IMR-90 (cell line): Measurements from ENCODE around the gene RBM44. TPM values are rescaled to one million over a fixed set of nuclear protein-coding genes. Genes with fewer than 3 reads are reported as not detected.
A peak's percentile ranks its signal among the peaks of the same experiment; 100 is the strongest.

ENCODE experiments used
- ATAC-seq: fragments of 200-7000 bp; cut with Tn5 transposase; 2 replicates; pipeline ENCODE4 v1.9.1; 2020; ENCODE audit warnings: low read depth, mild to moderate bottlenecking, moderate library complexity
- BruUV-seq: library from RNA; stranded (reverse); fragments of 400-500 nt; replicated peaks from 2 replicates; lab custom pipeline; 2021; lab: Mats Ljungman, UMichigan
- CTCF ChIA-PET: fragments of 300-600 bp; formaldehyde crosslinking; extraction: SDS; loops from one replicate; lab custom pipeline; 2021; ENCODE audit warnings: antibody characterized with exemption; lab: Yijun Ruan, JAX
- POLR2A ChIA-PET: fragments of 300-600 bp; sonication (Branson Sonifier 250); formaldehyde crosslinking; loops from one replicate; lab custom pipeline; 2022; ENCODE audit warnings: antibody characterized with exemption; ENCODE audit not compliant: unreplicated experiment; lab: Charles Lee
- DNase-seq: peaks from one replicate; pipeline ENCODE4 v3.0.0; 2013
- H2AFZ ChIP-seq: replicated peaks from 2 replicates; pipeline ENCODE3; 2013; ENCODE audit warnings: low read length, mild to moderate bottlenecking; ENCODE audit not compliant: poor library complexity
- H2AK5ac ChIP-seq: 2 replicates; pipeline ENCODE4 v1.6.1; 2013; ENCODE audit warnings: low read depth, low read length, inconsistent platforms
- H2AK9ac ChIP-seq: replicated peaks from 2 replicates; pipeline ENCODE3; 2013; ENCODE audit warnings: mild to moderate bottlenecking, low read depth, low read length, moderate library complexity; ENCODE audit not compliant: poor library complexity
- H2BK120ac ChIP-seq: 2 replicates; pipeline ENCODE4 v1.6.1; 2013; ENCODE audit warnings: low read depth, low read length, inconsistent platforms
- H2BK15ac ChIP-seq: 3 replicates; pipeline ENCODE4 v1.6.1; 2013; ENCODE audit warnings: low read depth, low read length, inconsistent platforms
- H2BK20ac ChIP-seq: 2 replicates; pipeline ENCODE4 v1.6.1; 2013; ENCODE audit warnings: low read depth, mild to moderate bottlenecking, inconsistent platforms, low read length, moderate library complexity
- H2BK5ac ChIP-seq: 2 replicates; pipeline ENCODE4 v1.6.1; 2013; ENCODE audit warnings: mild to moderate bottlenecking, low read depth, low read length, inconsistent platforms; ENCODE audit not compliant: poor library complexity, severe bottlenecking
- H3K14ac ChIP-seq: replicated peaks from 2 replicates; pipeline ENCODE4 v1.6.1; 2013; ENCODE audit warnings: low read depth, low read length, inconsistent platforms
- H3K18ac ChIP-seq: 2 replicates; pipeline ENCODE4 v1.6.1; 2013; ENCODE audit warnings: low read depth, low read length, control low read depth
- H3K23ac ChIP-seq: 2 replicates; pipeline ENCODE4 v1.6.1; 2013; ENCODE audit warnings: low read depth, low read length, inconsistent platforms
- H3K27ac ChIP-seq: 2 replicates; pipeline ENCODE4 v1.5.1; 2013; ENCODE audit warnings: mild to moderate bottlenecking, control low read depth, low read length; ENCODE audit not compliant: insufficient read depth
- H3K27me3 ChIP-seq: 2 replicates; pipeline ENCODE4 v1.6.1; 2013; ENCODE audit warnings: low read length; ENCODE audit not compliant: control insufficient read depth, insufficient read depth
- H3K36me3 ChIP-seq: 2 replicates; pipeline ENCODE4 v1.6.1; 2013; ENCODE audit warnings: low read length, mixed read lengths; ENCODE audit not compliant: control insufficient read depth, insufficient read depth
- H3K4ac ChIP-seq: 2 replicates; pipeline ENCODE4 v1.6.1; 2013; ENCODE audit warnings: low read depth, low read length, inconsistent platforms
- H3K4me1 ChIP-seq: 2 replicates; pipeline ENCODE4 v1.6.1; 2013; ENCODE audit warnings: low read length, mixed read lengths; ENCODE audit not compliant: control insufficient read depth, insufficient read depth
- H3K4me2 ChIP-seq: 2 replicates; pipeline ENCODE4 v1.6.1; 2013; ENCODE audit warnings: low read depth, mild to moderate bottlenecking, control low read depth, low read length, moderate library complexity
- H3K4me3 ChIP-seq: 2 replicates; pipeline ENCODE4 v1.5.1; 2013; ENCODE audit warnings: low read depth, mild to moderate bottlenecking, control low read depth, low read length, moderate library complexity; ENCODE audit not compliant: insufficient read depth
- H3K56ac ChIP-seq: 2 replicates; pipeline ENCODE4 v1.6.1; 2013; ENCODE audit warnings: low read length, inconsistent platforms; ENCODE audit not compliant: insufficient read depth; ENCODE audit errors: extremely low read depth
- H3K79me1 ChIP-seq, 2 experiments: 2 replicates each; pipeline ENCODE4 v1.6.1; 2013; ENCODE audit warnings: low read length in 2 of 2, inconsistent platforms in 1 of 2, low read depth in 1 of 2
- H3K9ac ChIP-seq: 2 replicates; pipeline ENCODE4 v1.6.1; 2013; ENCODE audit warnings: low read depth, low read length, control low read depth
- H3K9me1 ChIP-seq: 2 replicates; pipeline ENCODE4 v1.6.1; 2013; ENCODE audit warnings: low read length, inconsistent platforms; ENCODE audit not compliant: insufficient read depth
- H3K9me3 ChIP-seq: 2 replicates; pipeline ENCODE4 v1.6.1; 2013; ENCODE audit warnings: low read length; ENCODE audit not compliant: control insufficient read depth, insufficient read depth
- H4K20me1 ChIP-seq: 2 replicates; pipeline ENCODE4 v1.6.1; 2013; ENCODE audit warnings: low read length, inconsistent platforms; ENCODE audit not compliant: insufficient read depth
- H4K5ac ChIP-seq: 2 replicates; pipeline ENCODE4 v1.6.1; 2013; ENCODE audit warnings: mild to moderate bottlenecking, low read depth, low read length, control low read depth
- H4K8ac ChIP-seq, 2 experiments: 2 replicates each; pipeline ENCODE4 v1.6.1; 2013; ENCODE audit warnings: low read depth in 2 of 2, low read length in 2 of 2, control low read depth in 1 of 2, inconsistent platforms in 1 of 2
- H4K91ac ChIP-seq: 2 replicates; pipeline ENCODE4 v1.6.1; 2013; ENCODE audit warnings: low read depth, low read length, inconsistent platforms; ENCODE audit not compliant: insufficient read depth
- BHLHE40 ChIP-seq: fragments of 150-350 bp; IDR thresholded peaks from 2 replicates; pipeline ENCODE4 v1.6.1; 2016; ENCODE audit warnings: mild to moderate bottlenecking, low read depth, low read length
- CEBPB ChIP-seq: IDR thresholded peaks from 2 replicates; pipeline ENCODE4 v1.6.1; 2012; ENCODE audit warnings: low read depth, low read length, improper control_type of control experiment
- CTCF ChIP-seq: conservative IDR thresholded peaks from 2 replicates; pipeline ENCODE4 v1.5.1; 2012; ENCODE audit warnings: mild to moderate bottlenecking, low read depth, low read length, improper control_type of control experiment
- FOS ChIP-seq: fragments of 150-350 bp; IDR thresholded peaks from 2 replicates; pipeline ENCODE4 v1.6.1; 2016; ENCODE audit warnings: low read depth, low read length
- MAZ ChIP-seq: IDR thresholded peaks from 2 replicates; pipeline ENCODE4 v1.6.1; 2012; ENCODE audit warnings: low read depth, mild to moderate bottlenecking, low read length, improper control_type of control experiment, moderate library complexity, borderline replicate concordance
- NFE2L2 ChIP-seq: fragments of 150-350 bp; IDR thresholded peaks from 2 replicates; pipeline ENCODE4 v1.6.1; 2016; ENCODE audit warnings: low read depth, mild to moderate bottlenecking, low read length
- RAD21 ChIP-seq: IDR thresholded peaks from 2 replicates; pipeline ENCODE4 v1.6.1; 2012; ENCODE audit warnings: low read length, improper control_type of control experiment
- RCOR1 ChIP-seq: IDR thresholded peaks from 2 replicates; pipeline ENCODE4 v1.6.1; 2012; ENCODE audit warnings: mild to moderate bottlenecking, low read length, improper control_type of control experiment; ENCODE audit not compliant: insufficient replicate concordance
- RFX5 ChIP-seq: IDR thresholded peaks from 2 replicates; pipeline ENCODE4 v1.8.0; 2012; ENCODE audit warnings: low read depth, mild to moderate bottlenecking, low read length, moderate library complexity
- USF2 ChIP-seq: fragments of 150-350 bp; IDR thresholded peaks from 2 replicates; pipeline ENCODE4 v1.6.1; 2017; ENCODE audit warnings: mild to moderate bottlenecking, antibody characterized with exemption, low read length, low read depth
- WGBS, 2 experiments: methylation state at CpG; one replicate each; pipeline versions ENCODE4 v1.1.5 to v1.1.7; 2013; ENCODE audit warnings: missing lambda C conversion rate in 2 of 2; ENCODE audit not compliant: insufficient read length in 1 of 2; ENCODE audit errors: extremely low coverage in 2 of 2; 5-methylcytosine and 5-hydroxymethylcytosine counted together
- dilution Hi-C: fragments of 300-500 bp; cut with HindIII; formaldehyde crosslinking; loops from one replicate; pipeline ENCODE4 v1.14.3; 2018; ENCODE audit warnings: low sequenced_read_pairs; ENCODE audit not compliant: unreplicated experiment
- in situ Hi-C: fragments of 300-500 bp; cut with MboI; formaldehyde crosslinking; loops from 3 replicates; pipeline ENCODE4 v1.14.3; 2019; ENCODE audit warnings: low sequenced_read_pairs, inconsistent platforms, mixed read lengths
- intact Hi-C: fragments of 100-400 bp; cut with micrococcal nuclease; formaldehyde crosslinking; loops from 2 replicates; pipeline ENCODE4 v1.10.0; 2022
- polyA plus RNA-seq, 3 experiments: library from polyadenylated mRNA; depleted of rRNA; stranded (reverse); fragments of >200 nt; gene quantifications; 2 replicates each; pipeline ENCODE4 v1.2.3, GENCODE V29; 2012; ENCODE audit warnings: low replicate concordance in 1 of 3
- total RNA-seq: library from RNA; depleted of rRNA; stranded (reverse); fragments of >200 nt; gene quantifications from 2 replicates; pipeline ENCODE4 v1.2.3, GENCODE V29; 2012

The RBM44 gene
- total and polyA plus RNA-seq, 2 of the 4 experiments (the other 2 are of a cell fraction): 0.14 to 0.18 TPM

- Histone ChIP-seq H3K56ac (no peak overlapping the region), H4K5ac (no peak overlapping the region), H2BK20ac (no peak overlapping the region), H4K91ac (no peak overlapping the region), H2BK5ac (no peak overlapping the region), H4K8ac (no peak overlapping the region), H3K18ac (no peak overlapping the region), H3K4me2 (no peak overlapping the region), H2AK9ac (no peak overlapping the region), H2AFZ (no peak overlapping the region), H4K20me1 (no peaks in the 10 kb centered on the region), H3K23ac (no peak overlapping the region), H2BK15ac (no peak overlapping the region), H3K79me1 (peaks cover 0 to 10% of the 10 kb centered on the region in 2 experiments; a peak in 1 of 4 replicates), H3K27ac (no peak overlapping the region), H3K36me3 (no peaks in the 10 kb centered on the region), H3K9ac (no peak overlapping the region), H2BK120ac (no peak overlapping the region), H2AK5ac (0 out of 2 replicates have a peak overlapping the region, but pooled peaks have one; percentile 23), H3K9me1 (peaks cover 2% of the 10 kb centered on the region; the same call in 1 of the 2 replicates), H3K14ac (no peak overlapping the region), H3K9me3 (no peaks in the 10 kb centered on the region), H3K4me1 (peaks cover 29% of the 10 kb centered on the region), H3K4me3 (no peak overlapping the region), H3K27me3 (no peaks in the 10 kb centered on the region), H3K4ac (no peak overlapping the region)
- DNase-seq (no peak), ATAC-seq (no peak)
- CTCF ChIA-PET: no interaction called here
- intact Hi-C loops: no loop called here
- 100% methylated on average over 2 of the region's 19 CpGs; no CpG with 5 or more reads in 1 of the 2 experiments for WGBS, 2 experiments
- TF ChIP-seq RFX5 (no peak), RCOR1 (no peak), RAD21 (no peak), USF2 (no peak), FOS (no peak), MAZ (no peak), BHLHE40 (no peak), CTCF (no peak), NFE2L2 (no peak), CEBPB (no peak)
- POLR2A ChIA-PET: no interaction called here
- no TSS peak for BruUV-seq
- dilution Hi-C loops: no loop called here
- in situ Hi-C loops: no loop called here
These were observed 73.8 kb downstream of the RBM44 start for GRCh38 chr2:237872178-237872887.
